Hepatocyte (in vitro differentiated cells): ENCODE results near the gene APEX1. TPM values are rescaled to one million over a fixed set of nuclear protein-coding genes. Genes with fewer than 3 reads are reported as not detected.

Source experiments
- DNase-seq: peaks from one replicate; pipeline ENCODE4 v3.0.0-alpha.2; 2016; ENCODE audit warnings: low spot score
- H2AFZ ChIP-seq: fragments of 200-600 bp; sonication (generic); 2 replicates; pipeline ENCODE4 v1.6.0; 2016; ENCODE audit warnings: antibody characterized with exemption, mild to moderate bottlenecking
- H3K27ac ChIP-seq: fragments of 200-600 bp; sonication (generic); 2 replicates; pipeline ENCODE4 v1.5.1; 2016; ENCODE audit warnings: mild to moderate bottlenecking
- H3K27me3 ChIP-seq: fragments of 200-600 bp; sonication (generic); 2 replicates; pipeline ENCODE4 v1.6.1; 2016
- H3K36me3 ChIP-seq: fragments of 200-600 bp; sonication (generic); replicated peaks from 2 replicates; pipeline ENCODE4 v1.5.1; 2016; ENCODE audit warnings: low read depth; ENCODE audit not compliant: insufficient read depth
- H3K4me1 ChIP-seq: fragments of 200-600 bp; sonication (generic); 2 replicates; pipeline ENCODE4 v1.5.1; 2016; ENCODE audit warnings: mild to moderate bottlenecking, moderate library complexity; ENCODE audit not compliant: insufficient read depth
- H3K4me2 ChIP-seq: fragments of 200-600 bp; sonication (generic); 2 replicates; pipeline ENCODE4 v1.6.0; 2016
- H3K4me3 ChIP-seq: fragments of 200-600 bp; sonication (generic); 2 replicates; pipeline ENCODE4 v1.5.1; 2016; ENCODE audit warnings: mild to moderate bottlenecking
- H3K79me2 ChIP-seq: fragments of 200-600 bp; sonication (generic); 2 replicates; pipeline ENCODE4 v1.6.0; 2017; ENCODE audit warnings: mild to moderate bottlenecking
- H3K9me2 ChIP-seq: fragments of 200-600 bp; sonication (generic); replicated peaks from 2 replicates; pipeline ENCODE4 v1.6.0; 2017; ENCODE audit warnings: mild to moderate bottlenecking; ENCODE audit not compliant: insufficient read depth
- H3K9me3 ChIP-seq: fragments of 200-600 bp; sonication (generic); 2 replicates; pipeline ENCODE4 v1.5.1; 2016; ENCODE audit warnings: low read depth, mild to moderate bottlenecking
- H4K20me1 ChIP-seq: fragments of 200-600 bp; sonication (generic); 2 replicates; pipeline ENCODE4 v1.6.0; 2016; ENCODE audit warnings: mild to moderate bottlenecking; ENCODE audit not compliant: insufficient read depth, poor library complexity, severe bottlenecking
- CTCF ChIP-seq: fragments of 200-600 bp; sonication (generic); IDR thresholded peaks from 2 replicates; pipeline ENCODE4 v1.5.1; 2016; ENCODE audit warnings: antibody characterized with exemption, mild to moderate bottlenecking; ENCODE audit not compliant: poor library complexity
- EZH2 ChIP-seq: fragments of 200-600 bp; sonication (generic); IDR thresholded peaks from 2 replicates; pipeline ENCODE4 v1.6.1; 2016; ENCODE audit warnings: antibody characterized with exemption, mild to moderate bottlenecking, borderline replicate concordance
- EZH2phosphoT487 ChIP-seq: fragments of 200-600 bp; sonication (generic); IDR thresholded peaks from one replicate; pipeline ENCODE4 v1.6.1; 2018; ENCODE audit warnings: antibody characterized with exemption, mild to moderate bottlenecking, low read depth, moderate library complexity; ENCODE audit not compliant: unreplicated experiment, severe bottlenecking
- WGBS: methylation state at CpG from one replicate; pipeline ENCODE4 v1.1.6; 2016; ENCODE audit warnings: low lambda C conversion rate; ENCODE audit errors: missing lambda C conversion rate; 5-methylcytosine and 5-hydroxymethylcytosine counted together
- polyA plus RNA-seq: library from polyadenylated mRNA; unstranded; fragments of >200 nt; fragmentation: Nextera tagmentation; extraction: Ambion mirVana; gene quantifications from 2 replicates; pipeline ENCODE4 v1.2.1, GENCODE V29; 2016
- total RNA-seq: library from RNA; depleted of rRNA; stranded (reverse); fragments of >200 nt; gene quantifications from 2 replicates; pipeline ENCODE4 v1.2.3, GENCODE V29; 2014

APEX1 gene
- total and polyA plus RNA-seq, 2 experiments from 2014 or later, result 56.5 to 147 TPM

- peak overlapping the region; percentile 60 for H3K4me3 ChIP-seq
- WGBS, result 1% methylated on average over 39 of the region's 39 CpGs
- peak overlapping the region; percentile 72 for H2AFZ ChIP-seq
- peak overlapping the region; percentile 96 for H3K27ac ChIP-seq
- no peaks in the 10 kb centered on the region for H3K9me3 ChIP-seq
- DNase-seq, result peak; percentile 89
- no peaks in the 10 kb centered on the region for H3K36me3 ChIP-seq
- no peaks in the 10 kb centered on the region for H3K27me3 ChIP-seq
- H3K79me2 ChIP-seq, result peaks cover 63% of the 10 kb centered on the region
- H3K9me2 ChIP-seq, result no peaks in the 10 kb centered on the region
- peaks cover 4% of the 10 kb centered on the region for H4K20me1 ChIP-seq
- peaks cover 26% of the 10 kb centered on the region for H3K4me1 ChIP-seq
- no peak for TF ChIP-seq EZH2
- TF ChIP-seq CTCF, result no peak
- no peak for TF ChIP-seq EZH2phosphoT487
- H3K4me2 ChIP-seq, result peak overlapping the region; percentile 92
Measured at GRCh38 chr14:20455355-20456300, 602 bp downstream of the APEX1 start.

- peaks cover 66% of the 10 kb centered on the region for H3K79me2 ChIP-seq
- H3K27me3 ChIP-seq, result no peaks in the 10 kb centered on the region
- 92% methylated on average over 13 of the region's 13 CpGs for WGBS
- H2AFZ ChIP-seq, result no peak overlapping the region
- H4K20me1 ChIP-seq, result peaks cover 4% of the 10 kb centered on the region
- peaks cover 26% of the 10 kb centered on the region for H3K4me1 ChIP-seq
- DNase-seq, result no peak
- TF ChIP-seq CTCF, result no peak
- no peak for TF ChIP-seq EZH2phosphoT487
- TF ChIP-seq EZH2, result no peak
- peak overlapping the region; percentile 92 for H3K4me2 ChIP-seq
- H3K36me3 ChIP-seq, result no peaks in the 10 kb centered on the region
- H3K4me3 ChIP-seq, result no peak overlapping the region
- no peaks in the 10 kb centered on the region for H3K9me2 ChIP-seq
- peak overlapping the region; percentile 96 for H3K27ac ChIP-seq
- H3K9me3 ChIP-seq, result no peaks in the 10 kb centered on the region
Measured at GRCh38 chr14:20456971-20457370, 1.9 kb downstream of the APEX1 start.

GRCh38 chr14:20458031-20458789, 3.2 kb downstream of the APEX1 start:
- H2AFZ ChIP-seq, result no peak overlapping the region
- no peaks in the 10 kb centered on the region for H3K36me3 ChIP-seq
- peaks cover 31% of the 10 kb centered on the region for H3K4me1 ChIP-seq
- H4K20me1 ChIP-seq, result peaks cover 4% of the 10 kb centered on the region
- TF ChIP-seq EZH2phosphoT487, result no peak
- TF ChIP-seq CTCF, result no peak
- no peak for TF ChIP-seq EZH2
- peaks cover 61% of the 10 kb centered on the region for H3K79me2 ChIP-seq
- H3K4me3 ChIP-seq, result no peak overlapping the region
- no peak overlapping the region for H3K27ac ChIP-seq
- DNase-seq, result no peak
- no peaks in the 10 kb centered on the region for H3K9me2 ChIP-seq
- H3K4me2 ChIP-seq, result no peak overlapping the region
- no peaks in the 10 kb centered on the region for H3K9me3 ChIP-seq
- 88% methylated on average over 8 of the region's 8 CpGs for WGBS
- no peaks in the 10 kb centered on the region for H3K27me3 ChIP-seq
